ENCODE measurements around the gene KBTBD6.
A peak's percentile ranks its signal among the peaks of the same experiment; 100 is the strongest.
"Not testable (repeated sequence)": the region's sequence is repeated elsewhere in the genome, so short reads cannot be mapped to it uniquely, and the experiment has no call there.

The KBTBD6 gene

DNA sequence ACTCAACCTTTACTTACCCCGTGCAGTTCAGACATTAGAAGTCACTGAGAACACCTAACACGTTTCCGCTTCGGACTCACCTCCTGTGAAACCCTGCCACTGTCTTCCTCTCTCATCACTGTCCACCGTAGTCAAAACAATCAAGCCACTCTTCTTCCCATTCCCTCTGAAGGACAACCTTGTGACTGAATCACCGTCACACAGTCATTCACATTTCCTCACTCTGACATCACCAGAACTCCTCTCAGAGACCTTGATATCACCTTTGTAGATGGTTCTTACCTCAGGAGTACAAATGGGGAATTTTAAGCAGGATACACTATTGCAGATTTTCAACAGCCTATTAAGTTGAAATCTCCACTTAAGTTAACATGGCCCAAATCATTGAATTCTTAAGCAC, 1.3 kb upstream of the KBTBD6 start:
- DNase-seq, result no peak

DNA sequence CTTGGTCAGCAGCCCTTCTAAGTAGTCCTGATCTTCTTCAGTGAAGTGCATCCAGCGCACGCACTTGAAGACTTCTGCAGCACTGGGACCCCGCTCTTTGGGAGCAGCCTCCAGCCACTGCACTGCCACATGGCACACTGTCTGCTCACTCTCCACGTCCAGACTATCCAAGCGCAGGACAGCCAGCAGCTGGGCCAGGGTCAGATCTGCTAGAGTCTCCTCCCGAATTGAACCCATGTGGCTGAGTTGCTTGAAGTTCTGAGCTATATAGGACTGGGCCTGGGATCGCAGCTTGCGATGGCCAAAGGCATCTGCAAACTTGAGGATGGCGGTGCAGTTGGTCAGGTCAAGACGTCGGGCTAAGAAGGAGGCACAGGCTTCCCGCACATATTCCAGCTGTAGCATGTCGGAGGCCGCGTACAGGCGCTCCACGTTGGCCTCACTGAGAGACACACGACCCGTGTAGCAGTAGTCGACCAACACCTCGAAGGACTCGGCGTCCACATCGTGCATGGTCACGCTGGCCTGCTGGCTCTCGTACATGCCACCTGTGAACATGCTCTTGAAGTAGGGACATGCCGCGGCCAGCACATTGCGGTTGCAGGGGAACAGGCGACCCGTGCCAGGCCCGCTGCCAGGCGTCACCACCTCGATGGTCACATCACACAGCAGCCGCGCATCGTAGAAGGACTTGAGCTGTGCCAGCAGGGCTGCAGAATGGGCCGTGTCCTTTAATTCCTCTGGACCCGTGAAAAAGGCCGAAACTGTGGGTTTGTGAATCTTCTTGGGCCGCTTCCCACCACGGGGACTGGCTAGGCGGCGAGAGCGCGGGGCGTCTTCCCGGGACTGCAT, 716 bp downstream of the KBTBD6 start:
- DNase-seq, result peak; percentile 48

DNA sequence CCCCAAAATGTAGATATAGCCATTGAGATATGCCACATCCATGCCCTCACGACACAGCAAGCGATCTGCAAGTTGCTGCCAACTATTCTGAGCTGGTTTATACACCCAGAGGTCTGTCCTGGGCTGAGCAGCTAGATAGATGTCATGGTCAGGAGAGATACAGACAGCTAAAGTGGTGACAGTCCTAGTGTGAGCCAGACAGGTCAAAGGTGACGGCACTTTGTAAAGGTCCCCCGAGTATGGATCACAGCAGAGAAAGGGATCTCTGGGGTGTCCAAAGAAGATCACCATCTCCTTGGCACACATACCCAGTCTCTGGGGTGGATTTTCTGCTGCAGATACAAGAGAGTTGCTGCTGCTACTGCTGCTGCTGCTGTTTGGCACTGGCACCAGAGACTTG, 1.4 kb downstream of the KBTBD6 start:
- not testable (repeated sequence) for DNase-seq

DNA sequence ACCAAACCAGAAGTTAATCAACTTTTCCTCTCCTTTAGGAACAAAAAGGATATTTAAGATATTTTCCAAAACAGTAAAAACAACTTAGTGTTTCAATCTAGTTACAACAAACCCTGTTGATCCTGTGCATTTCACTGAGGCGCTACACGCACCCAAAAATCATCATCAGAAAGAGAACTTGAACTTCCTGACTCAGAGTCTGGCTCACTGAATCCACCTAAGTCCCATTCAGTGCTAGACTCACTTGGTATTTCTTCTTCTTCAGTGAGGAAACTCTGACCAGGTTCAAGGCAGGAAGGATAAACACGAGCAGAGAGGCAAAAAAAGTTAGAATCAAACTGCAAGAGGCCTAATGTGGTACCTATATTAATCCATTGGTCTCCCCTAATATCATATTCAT, 2.2 kb downstream of the KBTBD6 start:
- no peak for DNase-seq

DNA sequence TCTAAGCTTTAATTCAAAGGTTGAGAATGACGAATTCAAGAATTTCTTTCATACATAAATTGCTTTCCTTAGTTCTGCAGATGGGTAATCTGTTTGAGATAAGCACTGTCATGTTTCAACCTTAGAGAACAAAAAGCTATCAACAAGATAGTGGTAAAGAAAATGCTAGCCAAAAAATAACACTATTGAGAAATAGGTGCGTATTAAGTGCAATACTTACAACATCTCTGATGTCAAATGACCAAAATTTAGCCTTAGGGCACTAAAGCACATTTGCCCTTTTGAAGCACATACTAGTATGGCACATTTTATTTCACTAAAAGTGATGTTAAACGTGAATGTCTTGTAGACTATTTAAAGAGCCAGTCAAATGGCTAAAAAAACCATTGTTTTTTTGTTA, 4.9 kb downstream of the KBTBD6 start:
- no peak for DNase-seq

DNA sequence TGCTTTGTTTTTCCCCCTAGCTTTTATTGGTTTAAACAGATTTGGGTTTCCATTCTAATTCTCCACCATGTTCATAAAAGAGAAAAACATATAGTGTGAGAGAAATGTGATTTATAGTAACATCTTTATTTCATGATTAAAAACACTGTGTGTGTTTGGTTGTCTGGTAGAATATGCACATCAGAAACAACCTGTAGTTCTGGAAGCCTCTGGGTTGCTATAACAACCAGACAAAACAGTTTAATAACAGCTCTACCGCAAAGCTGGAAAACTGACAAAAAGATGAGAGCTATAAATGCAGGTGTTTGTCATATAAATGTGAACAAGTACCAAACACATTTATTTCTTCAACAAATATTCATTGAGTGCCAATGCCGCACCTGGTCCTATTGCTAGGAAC, 9.8 kb downstream of the KBTBD6 start:
- peak; percentile 8 for DNase-seq

DNA sequence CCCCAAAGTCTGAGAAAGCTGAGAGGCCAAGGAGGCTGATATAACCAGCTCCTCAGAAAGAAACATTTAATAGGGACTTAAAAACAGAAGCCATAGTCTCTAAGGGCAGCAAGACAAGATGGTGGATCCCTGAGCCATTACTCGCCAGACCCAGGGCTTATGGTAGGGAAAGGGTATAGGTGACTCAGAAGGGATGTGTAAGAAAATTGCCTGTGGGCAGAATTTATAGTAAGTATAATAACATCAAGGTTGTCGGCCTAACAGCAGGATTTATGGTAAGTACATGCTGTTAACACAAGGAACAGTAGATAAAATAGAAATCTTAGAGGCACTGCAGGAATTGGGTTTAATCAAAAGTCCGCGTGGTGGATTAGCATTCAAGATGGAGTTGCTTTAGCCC, 14.7 kb downstream of the KBTBD6 start:
- no peak for DNase-seq

DNA sequence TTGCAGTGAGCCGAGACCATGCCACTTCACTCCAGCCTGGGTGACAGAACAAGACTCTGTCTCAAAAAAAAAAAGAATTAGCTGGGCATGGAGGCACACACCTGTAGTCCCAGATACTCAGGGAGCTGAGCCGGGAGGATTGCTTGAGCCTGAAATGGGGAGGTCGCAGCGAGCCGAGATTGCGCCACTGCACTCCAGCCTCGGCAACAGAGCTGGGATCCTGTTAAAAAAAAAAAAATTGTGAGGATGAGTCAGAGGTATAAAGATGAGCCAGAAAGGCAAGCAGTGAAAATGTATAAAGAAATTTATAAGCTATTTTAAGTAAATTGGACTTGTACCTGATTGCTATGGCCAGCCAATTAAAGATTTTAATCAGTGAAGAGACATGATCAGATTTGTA, 21.1 kb downstream of the KBTBD6 start:
- no peak for DNase-seq

DNA sequence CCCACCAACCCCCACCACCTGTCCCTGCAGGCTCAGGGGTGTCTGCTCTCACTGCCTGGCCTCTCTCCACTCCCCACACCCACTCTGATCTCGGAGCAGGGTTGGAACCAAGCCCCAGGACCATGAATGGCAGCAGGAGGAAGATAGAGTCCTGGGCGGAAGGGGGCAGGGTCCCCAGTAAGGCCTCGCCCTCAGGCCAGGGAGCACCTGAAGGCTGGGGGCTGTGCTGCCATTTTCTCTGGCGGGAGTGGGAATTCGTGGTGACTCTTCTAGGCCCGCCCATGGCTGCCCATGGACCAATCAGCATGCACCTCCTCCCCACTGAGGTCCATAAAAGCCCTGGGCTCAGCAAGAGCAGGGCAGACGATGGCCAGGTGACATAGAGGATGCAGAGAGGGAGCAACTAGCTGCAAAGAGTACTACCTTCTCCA, 25.0 kb downstream of the KBTBD6 start:
- DNase-seq, result no peak

DNA sequence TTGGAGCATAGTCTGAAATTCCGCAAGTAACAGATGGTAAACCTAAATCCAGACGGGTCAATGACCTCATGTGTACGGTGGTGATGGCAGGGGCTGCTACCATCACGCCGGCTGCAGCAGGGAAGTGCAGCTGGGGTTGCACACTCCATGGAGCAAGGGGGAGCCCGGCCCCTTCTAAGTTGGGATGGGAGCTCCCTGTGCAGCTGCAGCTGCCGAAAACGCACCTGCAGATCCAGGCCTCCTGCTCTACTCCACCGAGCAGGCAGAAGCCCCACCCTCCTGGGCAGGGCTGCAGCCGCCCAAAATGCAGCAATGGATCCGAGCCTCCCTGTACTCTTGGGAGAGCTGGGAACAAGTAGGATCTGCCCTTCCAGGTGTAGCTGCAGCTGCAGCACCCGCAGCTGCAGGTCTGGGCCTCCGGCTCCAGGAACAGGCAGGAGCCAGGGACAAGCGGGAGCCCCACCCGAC, 25.5 kb downstream of the KBTBD6 start:
- DNase-seq, result no peak

DNA sequence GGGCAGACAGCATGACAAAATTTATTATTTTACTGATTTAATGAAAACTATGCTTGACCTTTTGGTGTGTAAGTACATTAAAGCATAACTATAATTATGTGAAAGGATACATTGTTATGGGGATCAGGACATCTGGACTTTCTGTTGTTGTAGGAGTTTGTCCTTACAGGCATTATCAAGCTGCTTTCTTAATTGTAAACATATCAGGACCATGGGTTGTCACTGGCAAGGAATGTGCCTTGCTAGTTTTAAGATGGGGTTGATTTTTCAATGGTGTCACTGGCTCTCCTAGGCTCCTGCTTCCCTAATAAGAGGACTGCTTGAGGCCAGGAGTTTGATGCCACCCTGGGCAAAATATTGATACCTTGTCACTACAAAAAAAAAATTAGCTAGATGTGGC, 32.6 kb downstream of the KBTBD6 start:
- no peak for DNase-seq

DNA sequence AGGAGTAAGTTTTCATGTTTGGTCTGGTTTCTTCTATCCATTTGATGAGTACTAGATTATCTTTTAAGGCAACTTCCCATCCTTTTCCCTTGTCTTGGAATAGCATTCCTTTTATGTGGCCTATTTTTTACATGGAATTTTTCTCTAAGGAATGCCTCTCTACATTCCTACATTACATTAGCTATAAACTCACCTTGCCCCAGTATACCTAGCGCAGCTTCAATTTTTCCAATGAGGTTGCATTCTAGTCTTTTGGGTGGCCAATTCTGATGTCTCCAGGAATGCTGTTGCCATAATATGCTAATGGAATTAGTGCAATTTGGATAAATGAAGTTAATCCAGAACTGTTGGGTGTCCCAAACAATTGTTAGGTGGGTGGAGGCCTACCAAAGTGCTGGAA, 33.8 kb downstream of the KBTBD6 start:
- no peak for DNase-seq

DNA sequence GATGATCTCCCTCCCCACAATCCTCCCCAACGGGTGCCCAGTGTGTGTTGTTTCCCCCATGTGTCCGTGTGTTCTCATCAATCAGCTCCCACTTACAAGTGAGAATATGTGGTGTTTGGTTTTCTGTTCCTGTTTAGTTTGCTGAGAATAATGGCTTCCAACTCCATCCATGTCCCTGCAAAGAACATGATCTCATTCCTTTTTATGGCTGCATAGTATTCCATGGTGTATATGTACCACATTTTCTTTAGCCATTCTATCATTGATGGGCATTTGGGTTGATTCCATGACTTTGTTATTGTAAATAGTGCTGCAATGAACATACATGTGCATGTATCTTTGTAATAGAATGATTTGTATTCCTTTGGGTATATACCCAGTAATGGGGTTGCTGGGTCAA, 36.9 kb downstream of the KBTBD6 start:
- not testable (repeated sequence) for DNase-seq

DNA sequence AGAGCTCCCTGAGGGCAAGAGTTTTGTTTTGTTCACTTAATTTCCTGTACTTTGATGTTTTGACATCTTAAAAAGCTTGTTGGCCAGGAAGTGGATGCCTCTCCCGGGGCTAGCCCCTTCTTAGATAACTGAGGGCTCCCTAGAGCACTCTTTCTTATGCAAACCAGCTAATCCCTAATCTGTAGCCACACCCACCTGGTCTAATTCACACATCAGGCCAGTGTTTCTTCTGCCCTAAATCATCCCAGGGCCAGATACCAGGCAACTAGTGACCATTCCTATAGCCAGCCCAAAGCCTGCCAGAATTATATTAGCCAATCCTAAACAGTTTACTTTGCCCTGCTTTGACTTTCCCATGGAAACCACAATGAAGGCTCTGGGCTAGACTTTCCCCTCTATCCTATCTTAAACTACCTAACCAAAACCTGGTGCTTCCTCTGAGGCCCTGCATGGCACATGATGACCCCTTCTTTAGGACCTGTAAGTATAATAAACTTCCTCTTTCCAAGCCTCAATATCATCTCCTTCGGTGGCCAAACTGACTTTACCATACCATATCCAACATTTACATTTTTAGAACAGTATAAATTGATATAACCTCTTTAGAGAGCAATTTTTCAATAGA, 46.5 kb downstream of the KBTBD6 start:
- no peak for DNase-seq

DNA sequence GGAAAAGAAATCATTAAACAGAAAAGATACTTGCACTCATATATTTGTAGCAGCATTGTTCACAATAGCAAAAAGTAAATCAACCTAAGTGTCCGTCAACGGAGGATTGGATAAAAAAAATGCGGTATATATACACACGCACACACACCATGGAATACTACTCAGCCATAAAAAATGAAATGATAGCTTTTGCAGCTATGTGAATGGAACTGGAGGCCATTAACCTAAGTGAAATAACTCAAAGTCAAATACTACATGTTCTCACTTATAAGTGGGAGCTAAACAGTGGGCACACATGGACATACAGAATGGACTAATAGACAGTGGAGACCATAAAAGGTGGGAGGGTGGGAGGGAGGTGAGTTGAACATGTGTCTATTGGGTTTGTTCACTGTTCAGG, 52.9 kb downstream of the KBTBD6 start:
- DNase-seq, result no peak
